GM18870 (cell line): Measurements from ENCODE around the gene NVL.
A peak's percentile ranks its signal among the peaks of the same experiment; 100 is the strongest.
"Not testable (repeated sequence)": the region's sequence is repeated elsewhere in the genome, so short reads cannot be mapped to it uniquely, and the experiment has no call there.

Source experiments
- ATAC-seq: cut with Tn5 transposase; IDR thresholded peaks from one replicate; pipeline ENCODE4 v1.9.1; 2021; ENCODE audit warnings: moderate library complexity; ENCODE audit not compliant: unreplicated experiment

NVL gene

DNA sequence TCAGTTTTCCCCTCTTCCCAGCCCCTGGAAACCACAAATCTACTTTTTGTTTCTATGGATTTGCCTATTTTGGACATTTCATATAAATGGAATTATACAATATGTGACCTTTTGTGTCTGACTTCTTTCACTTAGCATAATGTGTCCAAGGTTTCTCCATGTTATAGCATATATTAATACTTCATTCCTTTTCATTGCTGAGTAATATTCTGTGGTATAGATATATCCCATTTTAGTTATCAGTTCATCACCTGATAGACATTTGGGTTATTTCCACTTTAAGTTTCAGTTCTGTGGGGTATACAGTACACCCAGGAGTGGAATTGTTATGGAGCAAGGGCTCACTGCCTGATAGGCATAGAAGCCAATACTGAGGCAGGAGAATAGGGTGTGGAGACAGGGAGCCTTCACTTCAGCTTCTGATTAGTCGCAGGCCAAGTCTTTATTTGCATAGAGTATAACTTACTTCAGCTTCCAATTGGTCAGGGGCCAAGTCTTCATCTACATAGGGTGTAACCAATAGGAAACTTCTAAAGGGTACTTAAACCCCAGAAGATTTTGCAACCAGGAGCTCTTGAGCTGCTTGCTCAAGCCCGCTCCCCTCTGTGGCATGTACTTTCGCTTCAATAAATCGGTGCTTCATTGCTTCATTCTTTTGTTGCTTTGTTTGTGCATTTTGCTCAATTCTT lies 8.3 kb upstream of the NVL start:
- no peak for ATAC-seq

DNA sequence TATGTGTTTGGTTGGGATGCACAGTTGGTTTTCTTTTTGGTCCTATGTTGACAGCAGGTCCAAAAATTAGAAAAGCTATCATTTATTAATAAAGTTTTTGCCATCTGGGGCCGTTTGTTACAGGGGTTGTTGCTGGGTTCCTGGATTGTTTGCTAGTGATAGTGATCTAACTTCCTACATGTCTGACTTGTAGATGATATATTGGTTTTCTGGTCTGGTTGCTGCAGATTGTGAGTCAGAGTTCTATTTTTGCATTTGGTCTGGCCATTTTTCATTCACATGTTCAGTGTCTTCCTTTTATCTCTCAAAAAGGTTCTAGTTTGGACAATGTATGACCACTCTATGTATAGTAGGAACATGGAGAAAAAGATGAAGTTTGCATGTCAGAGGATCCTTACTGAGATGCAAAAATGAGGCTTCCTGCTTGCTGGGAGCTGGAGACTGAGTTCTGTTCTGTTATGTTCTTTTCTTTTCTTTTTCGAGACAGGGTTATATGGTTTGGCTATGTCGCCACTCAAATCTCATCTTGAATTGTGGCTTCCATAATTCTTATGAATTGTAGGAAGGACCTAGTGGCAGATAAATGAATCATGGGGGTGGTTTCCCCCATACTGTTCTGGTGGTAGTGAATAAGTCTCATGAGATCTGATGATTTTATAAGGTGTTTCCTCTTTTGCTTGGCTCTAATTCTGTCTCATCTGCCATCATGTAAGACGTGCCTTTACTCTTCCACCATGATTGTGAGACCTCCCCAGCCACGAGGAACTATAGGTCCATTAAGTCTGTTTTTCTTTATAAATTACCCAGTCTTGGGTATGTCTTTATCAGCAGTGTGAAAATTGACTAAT lies 4.2 kb upstream of the NVL start:
- ATAC-seq, result no peak

DNA sequence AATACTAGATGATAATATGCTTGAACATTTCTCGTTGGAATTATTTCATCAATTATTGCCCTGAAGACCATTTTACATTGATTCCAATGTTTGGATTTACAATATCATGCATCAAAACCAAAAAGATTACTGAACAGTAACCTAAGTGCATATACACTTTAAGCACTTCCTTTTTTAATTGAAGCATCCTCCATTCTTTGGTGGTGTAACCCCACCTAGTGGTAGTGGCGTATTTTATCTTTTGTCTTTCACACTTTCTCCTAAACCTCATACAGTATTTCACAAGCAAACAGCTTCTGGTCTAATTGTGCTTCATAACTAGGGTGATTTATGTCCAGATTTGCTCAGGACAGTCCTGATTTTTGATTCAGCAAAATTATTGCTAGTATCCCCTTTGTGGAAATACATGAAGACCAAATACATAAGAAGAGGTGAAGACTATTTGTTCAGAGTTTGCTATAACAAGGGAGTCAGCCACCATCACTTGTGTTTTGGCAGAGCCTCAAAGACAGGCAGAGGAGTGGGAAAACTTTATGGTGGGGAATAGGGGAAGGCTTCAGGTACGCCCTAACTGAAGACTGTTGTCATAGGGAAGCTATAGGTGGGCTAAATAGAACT lies 3.4 kb upstream of the NVL start:
- peak; percentile 63 for ATAC-seq

DNA sequence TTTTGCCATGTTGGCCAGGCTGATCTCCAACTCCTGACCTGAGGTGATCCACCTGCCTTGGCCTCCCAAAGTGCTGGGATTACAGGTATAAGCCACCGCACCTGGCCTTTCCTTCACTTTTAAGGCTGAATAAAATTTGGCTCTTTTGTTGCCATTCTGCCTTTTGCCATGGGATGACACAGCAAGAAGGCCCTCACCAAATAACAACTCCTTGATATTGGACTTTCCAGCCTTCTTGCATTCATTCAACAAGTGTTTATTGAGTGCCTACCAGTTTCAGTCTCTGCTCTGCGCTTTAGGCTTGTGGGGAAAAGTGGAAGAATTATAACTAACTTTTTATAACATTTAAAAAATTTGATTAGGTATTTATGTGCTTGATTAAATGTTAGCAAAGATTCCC lies 1.9 kb upstream of the NVL start:
- ATAC-seq, result no peak

DNA sequence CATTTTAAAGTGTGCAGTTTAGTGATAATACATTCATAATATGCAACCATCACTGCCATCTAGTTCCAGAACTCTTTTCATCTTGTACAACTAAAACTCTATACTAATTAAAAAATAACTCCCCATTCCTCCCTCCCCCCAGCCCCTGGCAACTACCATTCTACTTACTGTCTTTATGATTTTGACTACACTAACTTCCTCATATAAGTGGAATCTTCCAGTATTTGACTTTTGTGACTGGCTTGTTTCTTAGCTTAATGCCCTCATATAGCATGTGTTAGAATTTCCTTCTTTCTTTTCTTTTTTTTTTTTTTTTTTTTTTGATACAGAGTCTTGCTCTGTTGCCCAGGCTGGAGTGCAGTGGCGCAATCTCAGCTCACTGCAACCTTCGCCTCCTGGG lies 1.4 kb upstream of the NVL start:
- no peak for ATAC-seq

DNA sequence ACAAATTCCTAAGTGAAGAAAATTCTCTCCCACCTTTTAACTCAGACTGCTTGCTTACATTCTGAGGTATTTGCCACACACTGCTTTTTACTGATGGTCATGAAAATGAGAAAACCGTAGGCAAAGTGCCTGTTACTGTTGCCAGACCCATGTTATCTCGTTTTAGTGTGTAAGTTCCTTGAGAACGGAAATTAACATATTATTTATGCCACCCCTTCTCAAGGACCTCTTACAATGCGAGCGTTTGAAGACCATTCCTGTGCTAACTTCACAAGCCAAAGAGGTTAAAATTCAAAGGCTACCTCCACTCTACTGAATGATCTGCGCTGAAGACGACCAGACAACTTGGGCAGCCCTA lies 509 bp downstream of the NVL start:
- ATAC-seq, result no peak

DNA sequence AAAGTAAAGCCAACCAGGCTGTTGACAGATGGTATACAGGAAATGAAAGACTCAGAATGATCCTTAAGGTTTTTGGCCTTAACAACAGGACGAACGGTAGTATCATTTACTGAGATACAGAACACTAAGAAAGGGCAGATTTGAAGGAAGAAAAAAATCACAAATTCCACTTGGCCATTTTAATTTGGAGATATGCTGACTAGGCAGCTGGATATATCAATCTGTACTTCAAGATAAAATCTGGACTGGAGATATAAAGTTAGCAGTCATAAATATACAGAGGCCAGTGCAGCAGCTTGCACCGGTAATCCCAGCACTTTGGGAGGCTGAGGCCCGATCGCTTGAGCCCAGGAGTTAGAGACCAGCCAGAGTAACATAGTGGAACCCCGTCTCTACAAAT lies 1.3 kb downstream of the NVL start:
- ATAC-seq, result no peak

DNA sequence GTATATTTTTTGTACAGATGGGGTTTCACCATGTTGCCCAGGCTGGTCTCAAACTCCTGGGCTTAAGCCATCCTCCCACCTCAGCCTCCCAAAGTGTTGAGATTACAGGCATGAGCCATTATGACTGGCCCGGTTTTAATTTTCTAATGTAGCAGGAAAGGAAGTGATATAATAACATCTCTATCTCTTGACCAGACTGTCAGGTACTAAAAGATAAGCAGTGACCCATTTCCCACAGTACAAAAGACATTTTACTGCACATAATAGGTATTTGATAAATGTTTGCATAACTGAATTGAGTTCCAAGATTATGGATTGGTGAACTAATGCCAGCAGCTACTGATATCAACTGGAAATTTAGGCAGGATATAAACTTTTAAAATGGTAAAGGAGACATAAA lies 4.0 kb downstream of the NVL start:
- ATAC-seq, result no peak

DNA sequence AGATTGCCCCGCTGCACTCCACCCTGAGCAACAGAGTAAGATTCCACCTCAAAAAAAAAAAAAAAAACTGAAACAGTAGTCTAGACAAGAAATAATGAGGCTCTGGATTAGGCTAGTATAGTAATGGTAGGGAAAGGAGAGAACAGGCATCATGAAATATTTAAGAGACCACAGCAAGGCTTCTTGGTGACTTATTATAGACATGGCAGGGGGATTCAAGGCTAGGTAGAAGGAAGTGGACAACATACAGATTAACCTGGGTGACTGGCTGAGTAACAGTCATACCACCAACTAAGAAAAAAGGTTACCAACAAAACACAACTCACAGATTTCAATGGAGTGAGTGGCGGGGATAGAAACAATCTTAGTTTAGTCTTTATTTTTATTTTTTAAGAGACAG lies 8.3 kb downstream of the NVL start:
- ATAC-seq, result no peak

DNA sequence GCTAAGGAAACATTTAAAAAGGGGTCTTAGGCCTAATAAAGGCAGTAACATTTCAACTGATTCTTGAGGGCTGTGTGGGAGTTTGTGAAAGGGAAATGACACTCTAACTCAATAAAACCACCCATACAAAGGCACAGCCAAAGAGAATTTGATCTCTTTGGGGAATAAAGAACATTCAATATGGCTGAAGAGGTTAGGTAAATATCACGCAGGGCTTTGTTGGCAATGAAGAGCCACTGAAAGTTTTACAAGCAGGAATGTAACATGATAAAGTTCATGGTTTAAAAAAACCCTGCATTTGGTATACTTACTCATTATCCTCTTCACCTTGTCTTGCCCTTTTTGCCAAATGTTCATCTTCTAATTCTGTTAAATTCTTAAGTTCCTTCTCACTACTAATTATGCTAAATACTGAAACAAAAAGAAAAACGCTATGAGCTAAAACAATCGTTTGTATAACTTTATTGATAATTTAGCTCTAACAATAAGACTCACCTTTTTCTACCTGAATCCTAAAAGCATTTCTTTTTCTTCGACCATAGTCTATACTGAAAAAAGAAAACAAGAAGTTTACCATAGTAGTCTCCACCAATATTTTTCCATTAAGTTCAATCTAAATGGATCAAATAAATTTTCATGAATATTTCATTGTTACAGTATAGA lies 12.5 kb downstream of the NVL start:
- ATAC-seq, result no peak

DNA sequence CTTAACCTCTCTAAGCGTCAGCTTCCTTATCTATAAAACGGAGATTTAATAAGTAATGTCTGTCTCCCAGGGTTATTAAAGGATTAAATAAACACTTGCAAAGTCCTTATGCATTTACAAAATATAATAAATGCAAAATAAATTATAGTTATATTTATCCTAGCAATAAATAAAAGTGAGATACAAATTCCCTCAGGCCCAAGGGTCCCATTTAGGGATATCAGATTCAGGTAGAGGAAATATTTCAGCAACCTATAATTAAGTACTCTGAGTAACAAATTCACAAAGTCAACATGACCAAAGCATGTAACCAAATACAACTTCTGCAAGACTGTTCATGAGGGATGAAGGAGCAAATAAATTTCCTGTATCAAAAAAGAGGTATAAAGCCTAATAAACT lies 17.9 kb downstream of the NVL start:
- ATAC-seq, result no peak

DNA sequence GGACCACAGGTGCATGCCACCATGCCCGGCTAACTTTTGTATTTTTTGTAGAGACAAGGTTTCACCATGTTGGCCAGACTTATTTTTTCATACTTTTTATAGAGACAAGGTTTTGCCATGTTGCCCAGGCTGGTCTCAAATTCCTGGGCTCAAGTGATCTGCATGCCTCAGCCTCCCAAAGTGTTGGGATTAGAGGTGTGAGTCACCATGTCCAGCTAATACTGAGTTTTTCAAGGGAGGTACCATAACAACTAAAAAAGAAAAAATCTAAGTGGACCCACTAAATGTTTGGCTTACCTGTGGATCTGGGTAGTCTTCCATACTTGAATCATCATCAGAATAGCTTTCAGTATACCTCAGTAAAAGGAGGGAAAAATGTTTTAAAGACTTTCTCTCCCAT lies 18.5 kb downstream of the NVL start:
- ATAC-seq, result not testable (repeated sequence)

DNA sequence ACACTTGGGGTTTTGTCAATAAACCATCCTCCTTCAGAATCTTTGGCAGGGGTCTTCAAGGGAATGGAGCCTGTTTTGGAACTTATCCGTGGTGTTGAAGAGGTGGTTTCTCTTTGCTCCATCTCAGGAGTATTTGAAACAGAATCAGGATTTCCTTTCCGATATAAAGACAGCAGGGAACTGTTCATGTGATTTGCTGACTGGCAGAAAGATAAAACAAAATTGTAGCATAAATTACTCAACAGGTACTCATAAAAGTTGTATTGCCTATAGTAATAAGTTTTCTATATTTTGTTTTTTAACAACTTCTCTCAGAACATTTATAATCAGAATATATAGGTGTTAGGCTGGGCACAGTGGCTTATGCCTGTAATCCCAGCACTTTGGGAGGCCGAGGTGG lies 21.9 kb downstream of the NVL start:
- ATAC-seq, result no peak

DNA sequence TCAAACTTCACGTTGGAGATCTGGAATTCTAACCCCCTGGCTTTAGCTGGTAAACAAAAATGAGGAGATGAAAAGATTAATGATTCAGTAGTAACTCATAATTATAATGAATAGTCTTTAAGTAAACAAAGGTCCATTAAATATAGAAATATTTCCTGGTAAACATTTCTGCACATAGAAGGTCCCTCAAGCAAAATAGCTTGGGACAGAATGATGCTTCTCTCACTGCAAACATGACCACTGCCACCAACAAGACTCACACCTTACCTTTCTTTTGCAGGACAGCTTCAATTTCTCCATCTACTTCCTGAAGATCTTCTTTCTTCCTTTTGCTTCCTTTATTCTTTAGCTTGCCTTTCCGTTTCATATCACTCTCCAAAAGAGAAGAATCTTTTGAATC lies 25.2 kb downstream of the NVL start:
- no peak for ATAC-seq

DNA sequence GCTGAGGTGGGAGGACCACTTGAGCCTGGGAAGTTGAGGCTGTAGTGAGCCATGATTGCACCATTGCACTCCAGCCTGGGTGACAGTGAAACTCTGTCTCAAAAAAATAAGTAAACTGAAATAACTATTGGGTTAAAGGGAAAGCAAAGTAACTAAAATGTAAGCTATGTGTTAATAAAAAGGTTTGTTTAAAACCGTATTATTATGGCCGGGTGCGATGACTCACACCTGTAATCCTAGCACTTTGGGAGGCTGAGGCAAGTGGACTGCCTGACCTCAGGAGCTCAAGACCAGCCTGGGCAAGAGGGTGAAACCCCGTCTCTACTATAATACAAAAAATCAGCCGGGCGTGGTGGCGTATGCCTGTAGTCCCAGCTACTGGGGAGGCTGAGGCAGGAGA lies 27.0 kb downstream of the NVL start:
- no peak for ATAC-seq

DNA sequence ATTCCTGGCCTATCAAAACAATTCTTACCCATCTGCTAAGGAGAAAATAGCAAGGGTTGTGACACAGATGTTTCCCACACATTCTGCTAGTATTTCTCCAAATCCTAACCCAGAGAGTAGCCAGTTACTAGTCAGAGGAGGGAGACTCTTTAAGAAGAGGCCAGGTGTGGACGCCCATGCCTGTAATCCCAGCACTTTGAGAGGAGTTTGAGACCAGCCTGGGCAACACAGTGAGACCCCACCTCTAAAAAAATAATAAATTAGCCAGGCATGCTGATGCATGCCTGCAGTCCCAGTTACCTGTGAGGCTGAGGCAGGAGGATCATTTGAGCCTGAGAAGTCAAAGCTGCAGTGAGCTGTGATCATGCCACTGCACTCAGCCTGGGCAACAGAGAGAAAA lies 28.6 kb downstream of the NVL start:
- ATAC-seq, result no peak

DNA sequence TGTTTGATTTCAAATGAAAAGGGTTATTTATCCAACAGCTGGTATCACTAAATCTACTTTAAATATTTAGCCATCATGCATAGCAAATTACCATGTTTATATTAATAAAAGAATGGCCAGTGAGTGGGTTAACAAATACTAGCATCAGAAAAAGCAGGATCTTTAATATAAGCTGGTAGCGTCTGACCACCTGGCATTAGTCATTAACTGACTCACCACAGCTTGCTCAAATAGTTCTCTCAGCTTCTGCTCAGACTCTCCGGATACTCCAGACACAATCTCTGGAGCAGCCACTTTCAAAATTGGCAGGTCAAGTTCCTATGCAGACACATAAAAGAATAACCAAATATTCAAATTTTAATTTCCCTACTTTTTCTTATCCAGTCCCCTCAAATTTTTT lies 29.6 kb downstream of the NVL start:
- no peak for ATAC-seq

DNA sequence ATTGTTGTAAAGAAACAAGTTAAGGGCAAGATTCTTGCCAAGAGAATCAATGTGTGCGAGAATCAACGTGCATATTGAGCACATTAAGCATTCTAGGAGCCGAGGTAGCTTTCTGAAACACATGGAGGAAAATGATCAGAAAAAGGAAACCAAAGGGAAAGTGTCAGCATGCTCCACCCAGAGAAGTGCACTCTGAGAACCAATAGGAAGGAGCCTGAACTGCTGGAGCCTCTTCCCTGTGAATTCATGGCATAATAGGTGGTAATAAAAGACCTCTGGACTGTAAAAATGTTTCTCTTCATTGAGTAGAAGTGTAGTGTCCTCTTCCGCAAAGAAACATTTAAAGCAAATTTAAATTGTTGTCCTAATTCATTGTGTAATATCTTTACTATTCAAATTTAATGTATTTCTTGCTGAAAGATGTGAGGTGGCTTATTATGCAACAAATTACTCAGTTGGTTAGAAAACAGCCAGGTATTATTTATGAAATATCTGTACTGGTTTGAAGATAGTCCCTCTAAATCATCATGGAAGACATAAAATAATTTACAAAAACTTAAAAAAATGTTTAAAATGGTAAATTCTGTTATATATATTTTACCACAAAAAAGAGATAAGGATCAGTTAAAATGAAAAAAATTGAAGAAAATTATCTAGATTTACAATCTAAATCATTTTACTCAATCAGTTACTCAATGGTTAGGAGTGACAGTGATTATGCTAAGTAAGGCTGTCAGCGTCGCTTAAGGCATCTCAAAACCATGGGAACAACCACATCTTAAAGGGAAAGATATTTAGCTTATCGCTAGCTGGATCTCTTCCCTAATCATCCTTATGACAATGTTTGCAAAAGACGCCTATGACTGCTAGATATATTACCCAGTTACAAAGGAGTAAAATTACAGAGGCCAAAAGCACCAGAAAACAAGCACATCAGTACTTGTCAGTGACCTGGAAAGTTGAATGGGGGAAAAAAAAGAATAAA lies 31.3 kb downstream of the NVL start:
- no peak for ATAC-seq

DNA sequence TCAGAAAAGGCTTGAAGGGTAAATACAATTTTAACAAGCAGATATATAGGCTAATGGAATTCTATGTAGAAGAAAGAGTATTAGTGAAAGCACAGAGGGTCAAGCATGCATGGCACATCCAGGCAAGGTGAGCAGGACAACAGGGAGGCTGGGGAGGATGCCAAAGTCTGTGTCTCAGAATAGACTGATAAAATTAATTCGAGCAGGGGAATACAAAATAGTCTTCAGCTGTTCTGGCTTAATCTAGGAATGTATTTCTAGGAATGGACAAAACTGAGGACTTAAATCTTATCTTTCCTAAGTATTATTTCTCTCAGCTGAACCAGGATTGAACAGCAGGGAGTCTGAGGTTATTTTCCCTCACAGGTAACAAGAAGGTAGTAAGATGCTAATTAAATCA lies 35.2 kb downstream of the NVL start:
- ATAC-seq, result no peak

DNA sequence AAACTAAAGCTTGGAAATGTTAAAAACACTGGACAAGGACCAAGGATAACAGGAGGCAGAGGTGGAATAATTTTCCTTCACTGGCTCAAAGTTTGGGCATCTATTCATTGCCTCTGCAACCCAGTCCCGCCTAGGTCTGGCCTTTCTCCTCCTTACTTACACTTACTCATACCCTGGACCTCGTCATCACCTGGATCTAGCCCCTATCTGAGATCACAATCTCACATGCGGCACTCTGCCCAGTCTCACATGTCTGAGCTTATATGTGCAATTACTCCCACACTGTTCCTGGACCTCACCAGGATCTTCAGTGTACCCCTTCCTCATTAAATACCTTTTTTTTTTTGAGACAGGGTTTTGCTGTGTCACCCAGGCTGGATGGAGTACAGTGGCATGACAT lies 37.6 kb downstream of the NVL start:
- no peak for ATAC-seq

DNA sequence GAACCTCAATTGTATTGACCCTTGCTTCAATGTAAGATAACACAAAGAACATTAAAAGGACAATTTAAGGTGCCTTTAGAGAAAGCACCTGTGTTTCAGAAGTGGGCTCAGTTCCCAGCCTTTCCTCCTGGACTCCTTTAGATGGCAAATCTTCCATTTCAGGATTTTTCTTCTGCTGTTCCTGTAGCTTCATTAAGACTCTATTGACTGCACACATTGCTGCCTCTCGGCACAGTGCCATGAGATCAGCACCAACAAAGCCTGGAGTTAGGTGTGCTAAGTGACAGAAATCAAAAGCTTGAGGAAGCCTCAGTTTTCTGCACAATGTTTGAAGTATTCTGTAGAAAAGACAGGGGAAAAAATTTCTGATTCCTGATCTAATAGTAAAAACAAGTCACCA lies 40.6 kb downstream of the NVL start:
- ATAC-seq, result no peak
